Tibial artery (tissue), 4 donors: ENCODE data around the gene KCNC3.

Source experiments
- DNase-seq, 2 donors: peaks; one replicate each; pipeline ENCODE4 v3.0.0-alpha.2; 2019
- H3K27ac ChIP-seq, 2 donors: fragments of 200-600 bp; sonication (generic) in 1 of 2; 1 replicate in 1 of 2; 2 replicates in 1 of 2; pipeline ENCODE4 v1.5.1; 2018 to 2019; ENCODE audit warnings: mild to moderate bottlenecking in 1 of 2
- H3K27me3 ChIP-seq, 2 donors: fragments of 200-600 bp; sonication (generic) in 1 of 2; one replicate each; pipeline versions ENCODE4 v1.5.1 to v1.6.0; 2016 to 2019
- H3K36me3 ChIP-seq, 3 donors: fragments of 200-600 bp; sonication (generic) in 2 of 3; one replicate each; pipeline ENCODE4 v1.5.1; 2016 to 2019; ENCODE audit warnings: mild to moderate bottlenecking in 2 of 3
- H3K4me1 ChIP-seq, 4 donors: fragments of 200-600 bp; sonication (generic) in 2 of 4; 1 replicate in 3 of 4; 2 replicates in 1 of 4; pipeline ENCODE4 v1.5.1; 2016 to 2019
- H3K4me3 ChIP-seq, 2 donors: fragments of 200-600 bp; sonication (generic) in 1 of 2; 1 replicate in 1 of 2; 2 replicates in 1 of 2; pipeline ENCODE4 v1.5.1; 2018 to 2019; ENCODE audit warnings: mild to moderate bottlenecking in 2 of 2
- H3K9me3 ChIP-seq, 3 donors: fragments of 200-600 bp; sonication (generic) in 1 of 3; one replicate each; pipeline ENCODE4 v1.5.1; 2016 to 2019
- CTCF ChIP-seq, 2 experiments: fragments of 200-600 bp in 1 of 2; fragments of 450-650 bp in 1 of 2; IDR thresholded peaks; one replicate each; pipeline ENCODE4 v1.5.1; 2017 to 2019; ENCODE audit warnings: antibody characterized with exemption in 2 of 2, mild to moderate bottlenecking in 1 of 2, moderate library complexity in 1 of 2
- intact Hi-C: fragments of 100-400 bp; cut with DNase I; formaldehyde crosslinking; loops from one replicate; pipeline ENCODE4 v1.15.0; 2023; ENCODE audit warnings: low total_unique reads

KCNC3 gene

GRCh38 chr19:50288954-50289353, 40.2 kb downstream of the KCNC3 start:
- no peaks in the 10 kb centered on the region for H3K4me1 ChIP-seq
- intact Hi-C loops = no loop called here

GRCh38 chr19:50287331-50287730, 41.8 kb downstream of the KCNC3 start:
- H3K27ac ChIP-seq = no peak overlapping the region
- H3K9me3 ChIP-seq = peaks cover 0 to 35% (median 14%) of the 10 kb centered on the region in 3 donors
- intact Hi-C loops = no loop called here
- DNase-seq = no peak
- peaks cover 0 to 54% (median 0%) of the 10 kb centered on the region in 3 donors for H3K36me3 ChIP-seq
- peaks cover 0 to 6% of the 10 kb centered on the region in 2 donors for H3K27me3 ChIP-seq
- H3K4me1 ChIP-seq = no peaks in the 10 kb centered on the region
- TF ChIP-seq CTCF (IDR thresholded peaks at IDR 0.05) = no peak
- H3K4me3 ChIP-seq = no peak overlapping the region

More at GRCh38 chr19:50288954-50289353, 40.2 kb downstream of the KCNC3 start:
- Histone ChIP-seq H3K9me3 (peaks cover 0 to 35% (median 14%) of the 10 kb centered on the region in 3 donors), H3K4me3 (no peak overlapping the region), H3K27me3 (peaks cover 0 to 12% of the 10 kb centered on the region in 2 donors), H3K27ac (no peak overlapping the region), H3K36me3 (peaks cover 0 to 67% (median 0%) of the 10 kb centered on the region in 3 donors)
- TF ChIP-seq CTCF (IDR thresholded peaks at IDR 0.05) = no peak
- DNase-seq = no peak

- Histone ChIP-seq H3K27me3 (no peaks in the 10 kb centered on the region), H3K36me3 (peaks cover 0 to 54% (median 0%) of the 10 kb centered on the region in 3 donors), H3K4me1 (no peaks in the 10 kb centered on the region), H3K9me3 (peaks cover 0 to 35% (median 14%) of the 10 kb centered on the region in 3 donors), H3K4me3 (no peak overlapping the region), H3K27ac (no peak overlapping the region)
- DNase-seq = no peak
- intact Hi-C loops = no loop called here
- no peak for TF ChIP-seq CTCF (IDR thresholded peaks at IDR 0.05)
Observed at GRCh38 chr19:50286443-50286842, 42.7 kb downstream of the KCNC3 start.

- Histone ChIP-seq H3K27ac (no peak overlapping the region), H3K4me3 (no peak overlapping the region), H3K9me3 (peaks cover 0 to 35% (median 14%) of the 10 kb centered on the region in 3 donors), H3K36me3 (peaks cover 0 to 56% (median 0%) of the 10 kb centered on the region in 3 donors), H3K27me3 (no peaks in the 10 kb centered on the region), H3K4me1 (no peaks in the 10 kb centered on the region)
- DNase-seq = no peak
- intact Hi-C loops = no loop called here
- no peak for TF ChIP-seq CTCF (IDR thresholded peaks at IDR 0.05)
Observed at GRCh38 chr19:50285833-50286232, 43.3 kb downstream of the KCNC3 start.

GRCh38 chr19:50281491-50281890, 47.7 kb downstream of the KCNC3 start:
- Histone ChIP-seq H3K27me3 (peaks cover 0 to 8% of the 10 kb centered on the region in 2 donors), H3K36me3 (peaks cover 0 to 41% (median 0%) of the 10 kb centered on the region in 3 donors), H3K4me3 (no peak overlapping the region), H3K4me1 (no peaks in the 10 kb centered on the region), H3K9me3 (peaks cover 0 to 5% (median 3%) of the 10 kb centered on the region in 3 donors), H3K27ac (no peak overlapping the region)
- TF ChIP-seq CTCF (IDR thresholded peaks at IDR 0.05) = no peak
- no peak for DNase-seq
- intact Hi-C loops = no loop called here

- H3K36me3 ChIP-seq = peaks cover 0 to 43% (median 0%) of the 10 kb centered on the region in 3 donors
- DNase-seq = no peak
Observed at GRCh38 chr19:50280983-50281382, 48.2 kb downstream of the KCNC3 start.

More at GRCh38 chr19:50280983-50281382, 48.2 kb downstream of the KCNC3 start:
- no peak overlapping the region for H3K4me3 ChIP-seq
- TF ChIP-seq CTCF (IDR thresholded peaks at IDR 0.05) = no peak
- intact Hi-C loops = no loop called here
- peaks cover 0 to 10% of the 10 kb centered on the region in 2 donors for H3K27me3 ChIP-seq
- H3K4me1 ChIP-seq = no peaks in the 10 kb centered on the region
- no peaks in the 10 kb centered on the region for H3K9me3 ChIP-seq
- no peak overlapping the region for H3K27ac ChIP-seq
